GM21515 (cell line): ENCODE results near the gene TMEM17.

ENCODE experiments used
- ATAC-seq: cut with Tn5 transposase; IDR thresholded peaks from one replicate; pipeline ENCODE4 v1.9.1; 2021; ENCODE audit not compliant: unreplicated experiment

Gene TMEM17

GRCh38 chr2:62512384-62512783 lies 6.4 kb upstream of the TMEM17 start:
- ATAC-seq: no peak

GRCh38 chr2:62511636-62512035 lies 5.6 kb upstream of the TMEM17 start:
- ATAC-seq: no peak

- peak; percentile 33 for ATAC-seq
Observed at GRCh38 chr2:62506421-62506750, 391 bp upstream of the TMEM17 start.

DNA sequence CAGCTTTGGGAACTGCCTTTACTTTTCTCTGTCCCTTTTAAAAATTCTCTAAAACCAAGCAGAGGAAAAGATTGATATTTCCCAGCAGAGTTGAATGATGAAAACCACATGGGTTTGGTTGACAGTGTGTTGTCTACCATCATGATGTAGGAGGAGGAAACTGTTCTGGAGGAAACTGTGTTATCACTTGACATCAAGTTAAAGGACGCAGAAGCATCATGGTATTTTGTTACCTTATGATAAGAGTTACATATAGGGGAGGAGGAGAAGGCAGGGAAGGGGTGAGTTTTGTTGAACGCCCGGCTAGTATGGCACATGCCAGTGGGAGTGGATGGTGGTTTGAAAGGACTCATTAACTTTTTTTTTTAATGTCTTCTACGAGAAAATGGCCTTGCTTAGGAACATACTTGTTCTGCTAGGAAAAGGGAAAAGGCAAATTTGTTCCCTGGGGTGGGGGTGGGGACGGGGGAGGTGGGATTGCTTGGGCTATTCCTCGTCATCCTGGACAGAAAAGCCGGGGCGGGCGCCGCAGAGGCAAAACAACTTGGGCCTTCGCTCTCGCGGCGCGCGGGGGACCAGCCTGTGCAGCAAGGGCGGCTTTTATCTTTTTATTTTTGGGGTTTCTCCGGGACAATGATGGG lies 766 bp downstream of the TMEM17 start:
- ATAC-seq: no peak

GRCh38 chr2:62504657-62505056 lies 1.3 kb downstream of the TMEM17 start:
- ATAC-seq: no peak

DNA sequence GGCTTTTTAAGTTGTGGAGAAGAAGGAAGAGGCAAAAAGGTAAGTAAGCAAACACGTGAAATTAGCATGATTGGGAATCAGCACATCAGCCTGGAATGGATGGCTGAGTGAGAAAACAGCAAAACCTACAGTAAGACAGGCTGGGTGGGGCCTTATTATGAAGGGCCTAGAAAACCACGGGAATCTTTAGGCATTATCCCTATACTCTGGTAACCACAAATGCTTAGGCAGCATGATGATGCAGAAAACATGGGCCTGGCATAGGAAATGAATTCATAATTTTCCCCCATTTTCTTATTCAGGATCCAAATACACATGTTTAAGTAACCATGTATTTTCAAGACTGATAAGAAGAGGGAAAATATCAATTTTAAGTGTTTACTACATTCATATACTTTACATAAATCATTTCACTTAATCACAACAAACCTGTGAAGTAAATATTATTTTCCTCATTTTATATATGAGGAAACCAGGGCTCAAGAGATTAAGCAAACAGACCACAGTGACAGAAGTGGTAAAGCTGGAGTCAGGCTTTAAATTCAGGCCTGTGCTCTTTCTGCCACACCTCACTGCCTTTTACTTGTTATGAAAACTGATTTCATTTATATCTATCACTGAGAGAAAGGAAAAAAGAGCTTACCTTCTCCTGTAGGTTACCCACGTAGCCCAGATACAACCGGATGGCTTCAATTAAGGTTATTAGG lies 4.0 kb downstream of the TMEM17 start:
- no peak for ATAC-seq

DNA sequence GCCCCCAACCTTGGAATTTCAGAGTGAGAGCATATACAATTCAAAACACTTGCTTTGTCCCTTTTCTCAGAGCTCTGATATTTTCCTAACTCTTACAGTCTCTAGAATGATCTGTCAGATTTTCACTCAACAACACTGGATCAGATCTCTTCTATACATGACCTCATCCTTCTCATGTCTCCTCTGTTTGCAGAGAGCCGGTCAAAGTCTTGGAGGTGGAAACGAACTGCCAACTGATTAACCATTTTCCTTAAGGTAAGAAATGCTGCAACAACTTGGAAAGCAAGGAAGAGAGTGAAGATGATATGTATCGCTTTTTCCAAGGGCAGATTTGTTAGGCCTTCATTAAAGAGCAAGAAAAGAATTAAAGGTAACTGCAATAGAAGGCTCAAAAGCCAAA lies 4.9 kb downstream of the TMEM17 start:
- no peak for ATAC-seq

DNA sequence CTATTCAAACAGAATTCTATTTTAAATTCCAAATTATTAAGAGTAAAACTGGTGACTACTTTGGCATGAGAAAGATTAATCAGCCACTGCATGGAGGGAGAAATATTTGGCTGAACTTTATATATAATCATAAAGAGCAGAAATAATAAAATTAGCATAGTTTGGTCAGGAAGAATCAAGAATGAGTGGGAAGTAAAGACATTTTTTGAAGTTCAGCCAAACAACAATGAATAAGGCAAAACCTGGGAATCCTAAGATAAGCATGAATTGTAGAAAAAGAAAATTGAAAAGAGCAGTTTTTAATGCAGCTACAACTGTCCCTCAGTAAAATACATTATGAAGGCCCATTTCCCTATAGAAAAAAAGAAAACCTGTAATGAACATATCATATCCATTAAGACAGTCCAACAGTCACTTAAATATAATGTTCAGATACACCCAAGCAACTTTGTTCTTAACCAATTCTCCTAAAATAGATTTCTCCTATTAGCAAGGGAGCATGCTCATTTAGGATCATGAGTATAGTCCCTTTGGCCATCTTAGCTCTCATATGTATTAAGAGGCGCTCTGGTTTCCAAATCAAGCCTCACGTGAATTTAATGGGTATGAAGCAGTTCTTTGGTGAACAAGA lies 6.5 kb downstream of the TMEM17 start:
- ATAC-seq: no peak

DNA sequence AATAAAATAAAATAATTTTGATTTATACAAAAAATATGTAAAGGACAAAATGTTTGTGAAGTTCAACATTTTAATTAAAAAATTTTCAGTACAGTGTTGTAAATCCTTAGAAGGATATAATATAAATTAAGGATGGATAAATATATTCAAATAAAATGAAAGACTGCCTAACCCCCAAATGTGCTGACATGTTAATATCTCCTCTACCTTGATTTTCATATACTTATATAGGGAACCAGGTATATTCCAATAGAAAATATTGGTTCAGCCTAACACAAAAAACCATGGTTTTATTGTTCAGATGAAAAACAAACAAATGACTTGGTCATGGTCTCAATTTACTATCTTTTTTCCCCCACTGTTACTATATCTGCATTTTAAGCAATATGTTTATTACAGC lies 7.3 kb downstream of the TMEM17 start:
- ATAC-seq: no peak

- no peak for ATAC-seq
Observed at GRCh38 chr2:62495761-62496160, 10.2 kb downstream of the TMEM17 start.

DNA sequence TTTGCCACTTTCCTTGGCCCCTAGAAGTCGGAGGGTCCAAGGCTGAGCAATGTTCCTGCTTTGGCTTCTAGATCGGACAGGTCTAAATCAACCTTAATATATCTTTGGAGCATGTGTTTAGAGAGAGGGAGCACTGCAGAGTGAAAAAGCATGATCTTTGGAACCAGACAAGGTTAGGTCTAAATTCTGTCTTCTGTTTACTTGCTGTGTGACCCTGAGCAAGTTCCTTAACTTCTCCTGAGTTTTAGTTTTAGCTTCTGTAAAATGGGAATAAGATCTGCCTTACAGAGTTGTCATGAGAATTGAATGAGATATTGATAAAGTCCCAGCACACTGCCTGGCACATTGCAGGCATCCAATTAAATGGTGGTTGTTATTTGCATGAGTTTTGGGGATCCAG lies 13.9 kb downstream of the TMEM17 start:
- no peak for ATAC-seq

DNA sequence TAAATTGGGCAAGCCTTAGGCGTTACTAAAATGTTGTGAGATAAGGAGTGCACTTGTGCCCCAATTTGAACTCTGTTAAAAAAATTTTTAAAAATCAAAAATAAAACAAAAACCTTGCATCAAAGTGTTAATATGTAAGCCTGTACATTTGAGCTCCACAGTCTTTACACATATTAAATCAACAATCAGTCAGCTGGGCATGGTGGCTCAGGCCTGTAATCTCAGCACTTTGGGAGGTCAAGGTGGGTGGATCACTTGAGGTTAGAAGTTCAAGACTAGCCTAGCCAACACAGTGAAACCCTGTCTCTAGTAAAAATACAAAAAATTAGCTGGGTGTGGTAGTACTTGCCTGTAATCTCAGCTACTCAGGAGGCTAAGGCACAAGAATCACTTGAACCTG lies 16.3 kb downstream of the TMEM17 start:
- ATAC-seq: no peak

- no peak for ATAC-seq
Observed at GRCh38 chr2:62489162-62489561, 16.8 kb downstream of the TMEM17 start.

GRCh38 chr2:62486439-62486765 lies 19.6 kb downstream of the TMEM17 start:
- no peak for ATAC-seq

DNA sequence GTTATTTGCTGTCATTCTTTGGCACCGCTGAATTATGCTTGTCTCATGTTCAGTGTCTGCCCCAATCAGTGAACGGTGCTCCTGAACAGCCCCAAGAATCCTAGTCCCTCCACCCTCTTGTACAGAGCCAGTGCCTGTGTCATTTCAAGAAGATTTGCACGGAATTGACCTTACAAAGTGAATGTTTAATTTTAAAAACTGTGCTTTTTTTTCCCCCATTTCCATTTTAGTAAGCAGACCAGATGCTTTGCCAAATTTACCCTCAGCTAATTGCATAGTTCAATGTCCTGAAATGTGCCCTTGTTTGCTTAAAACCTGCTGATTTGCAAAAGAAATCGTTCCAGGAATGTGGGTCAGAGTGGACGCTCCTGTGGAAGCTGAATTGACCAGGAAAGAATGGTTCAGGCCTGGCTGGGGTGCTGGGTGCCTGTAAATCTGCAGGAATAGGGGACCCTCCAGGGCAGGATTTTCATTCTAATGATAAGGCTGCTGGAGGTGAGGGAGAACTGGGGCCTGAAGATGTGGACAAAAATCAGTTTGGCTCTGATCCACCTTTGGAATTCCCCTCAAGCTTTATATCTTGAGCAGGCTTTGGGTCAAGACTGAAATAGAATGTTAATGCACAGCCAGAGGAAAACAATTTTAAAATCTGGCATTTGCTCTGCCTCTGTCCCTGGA lies 20.1 kb downstream of the TMEM17 start:
- no peak for ATAC-seq

GRCh38 chr2:62482558-62483352 lies 23.2 kb downstream of the TMEM17 start:
- no peak for ATAC-seq

DNA sequence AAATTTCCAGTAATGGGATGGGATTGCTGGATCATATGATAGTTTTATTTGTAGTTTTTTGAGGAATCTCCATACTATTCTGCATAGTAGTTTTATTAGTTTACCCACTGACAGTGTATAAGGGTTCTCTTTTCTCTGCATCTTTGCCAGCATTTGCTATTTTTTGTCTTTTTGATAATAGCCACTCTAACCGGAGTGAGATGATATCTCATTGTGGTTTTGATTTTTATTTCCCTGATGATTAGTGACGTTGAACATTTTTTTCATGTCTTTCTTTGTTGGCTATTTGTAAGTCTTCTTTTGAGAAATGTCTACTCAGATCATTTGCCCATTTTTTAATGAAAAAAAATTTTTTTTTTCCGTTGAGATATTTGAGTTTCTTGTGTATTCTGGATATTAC lies 26.1 kb downstream of the TMEM17 start:
- ATAC-seq: no peak

DNA sequence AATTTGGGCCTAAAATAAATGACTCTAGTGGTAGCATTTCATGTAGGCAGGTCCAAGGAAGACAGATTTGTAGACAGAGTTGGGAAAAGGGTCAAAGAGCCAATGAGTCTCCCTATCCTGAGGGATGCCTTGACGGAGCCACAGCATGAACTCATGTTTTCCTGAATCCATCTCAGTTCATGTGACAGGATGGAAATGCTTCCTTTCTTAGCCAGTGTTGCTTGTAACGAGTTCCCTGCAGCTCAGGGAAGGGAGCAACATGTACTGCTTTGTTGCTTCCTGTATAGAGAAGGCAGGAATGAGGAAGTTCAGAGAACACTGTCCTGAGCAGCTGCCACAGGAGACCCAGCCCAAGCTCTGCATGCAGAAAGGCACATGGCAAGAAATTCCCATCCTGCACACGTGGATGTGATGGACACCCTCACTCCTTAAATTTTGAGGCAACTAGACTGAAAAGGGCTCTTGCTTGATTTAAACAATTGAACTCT lies 27.9 kb downstream of the TMEM17 start:
- no peak for ATAC-seq

- ATAC-seq: no peak
Observed at GRCh38 chr2:62477573-62477972, 28.4 kb downstream of the TMEM17 start.

DNA sequence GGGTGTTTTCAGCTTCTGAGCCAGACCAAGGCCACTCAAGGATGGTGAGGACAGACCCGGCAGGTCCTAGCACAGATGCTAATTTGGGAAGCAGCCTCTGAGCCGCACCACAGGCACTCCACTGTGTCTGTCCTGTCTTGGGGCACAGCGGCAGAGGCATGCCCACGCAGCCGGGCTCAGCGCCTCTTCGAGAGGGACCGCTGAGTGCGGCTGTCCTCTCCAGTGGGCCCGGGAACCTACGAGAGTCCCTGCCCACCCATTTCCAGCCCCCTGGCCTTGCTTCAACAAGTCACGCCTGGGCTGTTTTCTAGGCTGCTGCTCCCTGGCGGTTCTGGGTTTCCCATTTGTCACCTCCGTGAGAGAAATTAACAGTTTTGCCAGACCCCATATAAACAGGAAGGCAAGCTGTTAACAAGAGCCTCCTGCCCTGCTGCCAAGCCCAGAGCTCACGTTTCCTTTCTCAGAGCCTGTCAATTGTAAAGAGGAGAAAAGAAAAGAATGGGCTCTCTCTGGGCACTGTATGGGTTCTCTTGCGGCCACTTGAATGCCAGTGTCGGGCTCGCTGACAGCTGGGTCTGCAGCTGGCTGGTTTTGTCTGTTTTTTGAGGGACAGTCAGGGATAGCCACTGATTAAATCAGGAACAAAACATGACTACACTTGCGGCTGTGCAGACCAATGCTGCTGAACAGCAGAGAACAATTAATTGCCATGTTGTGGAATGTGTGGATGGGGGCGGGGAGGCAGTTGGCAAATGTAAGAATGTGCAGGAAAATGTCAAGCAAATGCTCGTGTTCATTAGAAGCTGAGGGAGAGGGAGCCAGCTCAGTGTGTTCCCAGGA lies 30.6 kb downstream of the TMEM17 start:
- no peak for ATAC-seq
